Body of pancreas (tissue), 4 donors: ENCODE measurements around the gene SCMH1. TPM values are rescaled to one million over a fixed set of nuclear protein-coding genes. Genes with fewer than 3 reads are reported as not detected.

Experiments used
- ATAC-seq: fragments of 150-250 bp; one replicate; pipeline ENCODE4 v1.9.1; 2016
- DNase-seq, 4 donors: peaks; one replicate each; pipeline ENCODE4 v3.0.0-alpha.2; 2019
- H3K27ac ChIP-seq, 4 donors: fragments of 200-600 bp; sonication (generic); 1 replicate in 3 of 4; 2 replicates in 1 of 4; pipeline versions ENCODE4 v1.5.1 to v1.6.1; 2016 to 2019; ENCODE audit warnings: mild to moderate bottlenecking in 1 of 4, mixed read lengths in 1 of 4, moderate library complexity in 1 of 4
- H3K27me3 ChIP-seq, 2 donors: fragments of 200-600 bp; sonication (generic); one replicate each; pipeline ENCODE4 v1.6.0; 2016; ENCODE audit warnings: mild to moderate bottlenecking in 1 of 2
- H3K36me3 ChIP-seq, 2 donors: fragments of 200-600 bp; sonication (generic); replicated peaks in 1 of 2; 2 replicates each; pipeline ENCODE4 v1.5.1; 2016; ENCODE audit warnings: low read depth in 2 of 2; ENCODE audit not compliant: insufficient read depth in 1 of 2
- H3K4me1 ChIP-seq: fragments of 200-600 bp; sonication (generic); one replicate; pipeline ENCODE4 v1.6.0; 2016
- H3K4me3 ChIP-seq, 2 donors: fragments of 200-600 bp; sonication (generic); 1 replicate in 1 of 2; 2 replicates in 1 of 2; pipeline ENCODE4 v1.5.1; 2016 to 2019
- H3K9me3 ChIP-seq, 3 donors: fragments of 200-600 bp; sonication (generic); 1 replicate in 2 of 3; 2 replicates in 1 of 3; pipeline ENCODE4 v1.5.1; 2016
- CTCF ChIP-seq, 7 experiments: fragments of 450-650 bp in 4 of 7; fragments of 200-600 bp in 3 of 7; sonication (generic) in 3 of 7; IDR thresholded peaks; one replicate each; pipeline ENCODE4 v1.5.1; 2016 to 2019; ENCODE audit warnings: antibody characterized with exemption in 7 of 7
- POLR2A ChIP-seq, 3 donors: fragments of 450-650 bp; IDR thresholded peaks; one replicate each; pipeline ENCODE4 v1.6.1; 2016; ENCODE audit warnings: antibody characterized with exemption in 3 of 3, mild to moderate bottlenecking in 2 of 3
- WGBS, 2 donors: methylation state at CpG; one replicate each; pipeline ENCODE4 v1.1.5; 2017; 5-methylcytosine and 5-hydroxymethylcytosine counted together
- intact Hi-C: fragments of 100-400 bp; cut with DNase I; formaldehyde crosslinking; loops from one replicate; pipeline ENCODE4 v1.15.1; 2023
- total RNA-seq, 2 donors: library from RNA; depleted of rRNA; stranded (reverse); fragments of >200 nt; gene quantifications; one replicate each; pipeline ENCODE4 v1.1.0, GENCODE V29; 2016

Gene SCMH1
- total RNA-seq, 2 donors from 2014 or later: 25.4 to 33.3 TPM

GRCh38 chr1:41020109-41020576 is 222.0 kb downstream of the SCMH1 start:
- 80 to 92% methylated on average over 2 to 10 of the region's 17 CpGs for WGBS, 2 donors
- Histone ChIP-seq H3K36me3 (no peaks in the 10 kb centered on the region), H3K9me3 (no peaks in the 10 kb centered on the region), H3K4me3 (no peak overlapping the region), H3K4me1 (no peaks in the 10 kb centered on the region), H3K27me3 (no peaks in the 10 kb centered on the region), H3K27ac (no peak overlapping the region)
- TF ChIP-seq POLR2A (IDR thresholded peaks at IDR 0.05): no peak
- no peak for TF ChIP-seq CTCF (IDR thresholded peaks at IDR 0.05)
- ATAC-seq (no peak), DNase-seq (no peak)
- intact Hi-C loops: no loop called here

DNA sequence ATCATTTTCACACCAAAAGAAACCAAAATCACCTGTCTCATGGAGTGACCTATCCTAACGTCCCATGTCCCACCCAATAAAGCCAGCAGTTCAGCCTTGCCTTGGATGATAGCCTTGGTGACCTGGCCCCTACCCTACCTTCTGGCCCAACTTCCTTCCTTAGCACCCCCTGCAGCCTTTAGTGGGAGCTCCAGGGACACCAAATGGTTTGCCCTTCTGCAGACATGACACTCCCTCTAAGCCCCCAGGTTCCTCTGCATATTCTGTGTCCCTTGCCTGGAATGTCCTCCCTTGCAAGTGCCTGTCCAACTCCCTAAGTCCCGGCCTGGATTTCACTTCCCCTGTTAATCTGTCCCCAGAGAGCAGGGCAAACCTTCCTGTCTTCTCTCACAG is 222.8 kb downstream of the SCMH1 start:
- 64 to 67% methylated on average over 2 of the region's 2 CpGs for WGBS, 2 donors

DNA sequence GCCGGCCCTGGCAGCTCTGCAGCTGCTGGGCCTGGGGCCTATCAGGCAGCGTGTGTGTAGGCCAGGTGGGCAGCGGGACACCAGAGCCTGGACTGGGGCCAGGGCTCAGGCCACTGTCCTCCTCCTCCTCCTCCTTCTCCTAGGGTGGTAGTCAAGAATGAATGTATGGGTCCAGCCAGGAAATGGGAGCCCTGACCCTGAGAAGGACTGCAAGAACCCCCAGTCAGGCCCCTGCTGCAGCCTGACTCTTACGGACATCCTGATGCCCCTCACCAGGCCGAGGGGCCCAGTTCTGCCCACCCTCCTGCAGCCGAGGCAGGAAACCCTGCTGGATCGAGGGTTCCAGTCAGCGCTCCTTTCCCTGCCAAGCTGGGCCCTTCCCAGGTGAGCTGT is 224.1 kb downstream of the SCMH1 start:
- H3K4me3 ChIP-seq: no peak overlapping the region
- 85 to 89% methylated on average over 5 to 8 of the region's 8 CpGs for WGBS, 2 donors
- H3K27ac ChIP-seq: no peak overlapping the region
- no peaks in the 10 kb centered on the region for H3K9me3 ChIP-seq
- TF ChIP-seq POLR2A (IDR thresholded peaks at IDR 0.05): no peak
- no peak for ATAC-seq
- no peaks in the 10 kb centered on the region for H3K27me3 ChIP-seq
- no peaks in the 10 kb centered on the region for H3K36me3 ChIP-seq
- DNase-seq: no peak
- intact Hi-C loops: no loop called here
- H3K4me1 ChIP-seq: no peaks in the 10 kb centered on the region

More for the DNA sequence above, 222.8 kb downstream of the SCMH1 start:
- Histone ChIP-seq H3K9me3 (no peaks in the 10 kb centered on the region), H3K27ac (no peak overlapping the region), H3K4me3 (no peak overlapping the region), H3K36me3 (no peaks in the 10 kb centered on the region), H3K27me3 (no peaks in the 10 kb centered on the region), H3K4me1 (no peaks in the 10 kb centered on the region)
- intact Hi-C loops: no loop called here
- DNase-seq: no peak
- TF ChIP-seq POLR2A (IDR thresholded peaks at IDR 0.05): no peak
- no peak for TF ChIP-seq CTCF (IDR thresholded peaks at IDR 0.05)
- no peak for ATAC-seq

DNA sequence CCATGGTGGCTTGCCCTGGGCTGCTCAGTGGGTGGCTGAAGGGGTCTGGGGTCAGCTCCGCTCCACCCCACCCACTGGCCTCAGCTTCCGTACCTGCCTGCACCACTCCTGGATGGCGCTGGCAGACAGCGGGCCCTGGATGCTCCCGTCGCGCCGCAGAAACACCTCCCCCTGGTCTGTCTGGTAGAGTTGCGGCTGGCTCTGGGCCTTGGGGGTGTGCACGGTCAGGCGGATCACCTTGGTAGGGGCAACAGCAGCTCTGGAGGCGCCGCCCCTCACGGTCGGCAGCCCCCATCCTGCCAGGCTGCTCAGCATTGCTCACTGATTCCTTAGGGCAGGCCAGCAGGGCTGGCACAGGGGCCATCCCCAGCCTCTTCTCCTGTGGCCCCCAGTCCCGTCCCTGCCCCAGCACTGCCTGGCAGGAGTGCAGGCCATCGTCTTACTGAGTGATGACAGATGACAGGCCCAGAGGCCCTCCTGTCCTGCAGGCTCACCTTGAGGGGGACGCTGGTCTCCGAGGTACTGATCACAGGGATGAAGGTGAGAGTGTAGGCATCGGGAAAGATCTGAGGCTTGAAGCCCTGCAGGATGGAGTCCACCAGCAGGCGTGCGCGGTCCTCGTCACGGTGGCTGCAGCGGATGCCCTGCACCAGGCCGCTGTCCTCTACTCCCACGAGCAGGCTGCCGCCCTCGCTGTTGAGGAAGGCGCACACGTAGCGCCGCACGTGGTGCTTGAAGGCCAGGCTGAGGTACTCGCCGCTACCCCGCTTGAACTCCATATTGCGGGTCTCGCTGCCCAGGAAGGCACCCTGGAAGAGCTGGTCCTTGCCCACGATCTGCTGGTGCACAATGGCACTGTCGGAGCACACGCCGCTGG is 224.7 kb downstream of the SCMH1 start:
- Histone ChIP-seq H3K4me3 (no peak overlapping the region), H3K4me1 (no peaks in the 10 kb centered on the region), H3K27ac (no peak overlapping the region), H3K9me3 (no peaks in the 10 kb centered on the region), H3K36me3 (no peaks in the 10 kb centered on the region), H3K27me3 (no peaks in the 10 kb centered on the region)
- intact Hi-C loops: no loop called here
- DNase-seq (no peak), ATAC-seq (no peak)
- TF ChIP-seq CTCF (IDR thresholded peaks at IDR 0.05) (no peak), POLR2A (IDR thresholded peaks at IDR 0.05) (no peak)
- WGBS, 2 donors: 95 to 96% methylated on average over 30 to 35 of the region's 44 CpGs

DNA sequence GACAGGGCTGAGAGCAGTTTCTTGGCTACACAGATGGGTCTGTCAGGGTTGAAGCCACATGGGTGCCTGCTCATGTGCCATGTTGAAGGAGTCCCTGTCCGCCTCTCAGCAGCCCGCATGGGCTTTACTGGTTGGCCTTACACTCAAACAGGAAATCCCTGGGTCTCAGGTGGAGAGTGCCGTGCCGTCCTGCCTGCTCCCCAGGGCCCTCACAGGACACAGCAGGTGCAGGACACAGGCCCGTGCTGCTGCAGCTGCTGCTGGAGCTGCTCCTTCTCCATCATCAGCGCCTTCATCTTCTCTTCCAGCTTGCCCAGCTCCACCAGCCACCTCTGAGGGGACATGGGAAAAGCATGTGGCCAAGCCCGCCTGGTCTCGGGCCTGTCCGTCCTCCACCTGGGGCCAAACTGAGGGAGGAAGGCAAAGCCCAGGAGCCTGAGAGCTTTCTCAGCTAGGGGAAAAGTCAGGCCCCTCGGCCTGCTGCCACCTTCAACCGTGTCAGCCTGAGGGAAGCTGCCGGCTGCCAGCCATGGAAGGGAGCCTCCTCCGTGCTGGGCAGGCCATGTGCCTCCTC is 226.1 kb downstream of the SCMH1 start:
- intact Hi-C loops: no loop called here
- Histone ChIP-seq H3K4me3 (no peak overlapping the region), H3K4me1 (no peaks in the 10 kb centered on the region), H3K27me3 (no peaks in the 10 kb centered on the region), H3K9me3 (no peaks in the 10 kb centered on the region), H3K27ac (no peak overlapping the region), H3K36me3 (peaks cover 0 to 3% of the 10 kb centered on the region in 2 donors)
- 89 to 90% methylated on average over 5 to 13 of the region's 13 CpGs for WGBS, 2 donors
- ATAC-seq (no peak), DNase-seq (no peak)
- TF ChIP-seq POLR2A (IDR thresholded peaks at IDR 0.05) (no peak), CTCF (IDR thresholded peaks at IDR 0.05) (no peak)
